Fibroblast of mammary gland (primary cell): ENCODE results near the gene MROH2A.

Experiments used
- DNase-seq: peaks from one replicate; pipeline ENCODE4 v3.0.0-alpha.2; 2010; ENCODE audit warnings: low read depth
- H3K4me3 ChIP-seq: 2 replicates; pipeline ENCODE4 v1.5.1; 2011; ENCODE audit warnings: low read depth, mild to moderate bottlenecking, low read length, moderate library complexity; ENCODE audit not compliant: control insufficient read depth
- CTCF ChIP-seq: conservative IDR thresholded peaks from 2 replicates; pipeline ENCODE4 v1.5.1; 2011; ENCODE audit warnings: low read depth, low read length, inconsistent platforms; ENCODE audit not compliant: control insufficient read depth, insufficient read depth

Gene MROH2A

DNA sequence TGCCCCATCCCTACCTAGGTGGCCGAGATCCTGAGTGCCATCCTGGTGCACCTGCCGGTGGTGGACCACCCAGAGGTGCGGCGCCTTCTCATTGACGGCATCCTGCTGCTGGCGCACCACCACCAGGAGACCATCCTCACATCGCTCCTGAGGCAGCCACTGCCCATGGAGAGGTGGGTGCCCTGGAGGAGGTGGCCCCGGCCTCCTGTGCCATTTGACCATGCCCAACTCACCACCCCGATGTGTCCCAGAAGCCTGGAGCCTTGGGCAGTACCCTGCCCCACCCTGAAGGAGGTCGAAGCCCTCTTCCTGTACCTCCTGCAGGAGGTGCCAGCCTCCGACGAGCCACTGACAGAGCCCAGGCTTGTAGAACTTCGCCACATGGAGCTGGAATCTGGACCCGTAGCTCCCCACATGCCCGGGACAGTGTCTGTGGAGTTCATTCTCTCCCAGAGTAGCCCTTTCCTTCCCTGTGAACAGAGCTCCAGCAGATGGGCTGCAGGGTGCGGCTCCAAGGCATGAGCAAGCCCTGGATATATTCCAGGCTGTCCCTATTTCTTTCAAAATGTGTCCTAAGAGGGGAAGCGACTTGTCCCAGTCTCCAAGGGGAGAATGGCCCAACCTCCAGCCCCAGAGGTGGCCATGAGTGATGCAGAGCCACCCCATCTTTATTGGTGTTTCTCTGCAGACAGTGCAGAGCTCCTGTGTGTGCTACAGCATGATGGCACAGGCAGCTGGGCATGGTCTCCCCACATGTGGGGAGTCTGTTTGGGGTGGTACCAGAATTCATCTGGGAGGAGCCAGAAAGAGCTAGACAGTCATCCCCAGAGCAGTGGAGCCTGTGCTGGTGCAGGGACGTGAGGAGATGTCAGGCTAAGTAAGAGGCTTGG, 42.0 kb downstream of the MROH2A start:
- no peak for DNase-seq
- H3K4me3 ChIP-seq = no peak overlapping the region
- TF ChIP-seq CTCF = no peak

GRCh38 chr2:233820774-233821105, 42.6 kb downstream of the MROH2A start:
- no peak for DNase-seq
- no peak for TF ChIP-seq CTCF
- no peak overlapping the region for H3K4me3 ChIP-seq

GRCh38 chr2:233821196-233821595, 43.1 kb downstream of the MROH2A start:
- H3K4me3 ChIP-seq = no peak overlapping the region
- no peak for DNase-seq
- TF ChIP-seq CTCF = no peak

- TF ChIP-seq CTCF = no peak
- H3K4me3 ChIP-seq = no peak overlapping the region
- DNase-seq = no peak
Observed at GRCh38 chr2:233821709-233822100, 43.6 kb downstream of the MROH2A start.

- DNase-seq = no peak
- no peak overlapping the region for H3K4me3 ChIP-seq
- no peak for TF ChIP-seq CTCF
Observed at GRCh38 chr2:233822101-233822771, 44.1 kb downstream of the MROH2A start.

GRCh38 chr2:233822781-233823730, 44.9 kb downstream of the MROH2A start:
- no peak for DNase-seq
- TF ChIP-seq CTCF = no peak
- no peak overlapping the region for H3K4me3 ChIP-seq
